ENCODE measurements around the gene DLG3.
"Not testable (repeated sequence)": the region's sequence is repeated elsewhere in the genome, so short reads cannot be mapped to it uniquely, and the experiment has no call there.

The DLG3 gene

DNA sequence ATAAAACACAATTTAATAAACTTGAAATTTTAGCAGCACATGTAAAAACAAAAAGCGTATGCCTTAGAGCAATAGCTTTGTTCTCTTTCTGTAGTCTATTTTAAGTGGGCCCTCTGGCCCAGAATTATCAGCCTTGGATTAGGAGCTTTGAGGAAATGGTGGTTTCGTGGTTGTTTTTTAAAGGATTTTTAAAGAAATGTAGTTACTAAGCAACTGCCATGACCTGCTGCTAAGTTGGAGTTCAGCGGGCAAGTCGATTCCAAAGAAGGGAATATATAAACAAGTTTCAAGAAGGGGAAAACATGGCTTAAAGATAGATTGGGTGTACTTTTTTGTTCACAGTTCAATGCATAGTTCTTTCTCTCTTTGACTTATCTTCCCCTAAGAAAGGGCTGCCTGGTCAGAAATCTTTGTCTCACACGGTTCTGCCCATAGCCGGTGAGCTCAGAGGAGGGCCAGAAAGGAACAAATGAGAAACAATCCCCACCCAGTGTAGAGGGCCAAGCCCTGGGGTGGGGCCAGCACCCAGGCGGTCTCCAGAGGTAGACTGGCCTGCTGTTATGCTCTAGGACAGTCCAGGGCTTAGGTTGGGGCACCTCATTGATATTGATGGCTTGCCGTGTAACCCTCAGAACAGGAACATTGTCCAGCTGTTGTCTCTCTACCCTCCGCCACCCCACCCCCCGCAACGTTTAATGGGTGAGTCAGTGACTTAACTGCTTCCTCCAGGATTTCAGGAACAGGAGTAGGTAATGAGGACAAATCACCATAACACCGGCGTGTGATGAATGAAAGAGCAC lies 32.5 kb downstream of the DLG3 start:
- DNase-seq (ENCODE audit: low spot score) = peak; percentile 17

DNA sequence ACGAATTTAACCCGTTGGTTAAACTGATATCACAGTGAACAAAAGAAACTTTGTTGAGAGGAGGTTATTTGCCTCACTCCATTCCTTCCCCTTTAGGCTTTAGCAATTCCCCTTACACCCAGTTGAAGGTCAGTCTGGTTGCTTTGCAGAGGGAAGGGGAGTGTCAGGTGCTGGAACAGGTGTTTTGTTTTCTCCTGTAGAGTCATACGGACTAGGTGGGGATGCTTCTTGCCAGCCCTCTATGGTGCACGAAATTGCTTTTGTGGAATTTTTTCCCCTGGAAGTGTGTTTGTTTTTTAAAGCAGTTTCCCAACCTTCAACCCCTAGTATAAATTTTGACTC lies 33.1 kb downstream of the DLG3 start:
- no peak for DNase-seq (ENCODE audit: low spot score)

DNA sequence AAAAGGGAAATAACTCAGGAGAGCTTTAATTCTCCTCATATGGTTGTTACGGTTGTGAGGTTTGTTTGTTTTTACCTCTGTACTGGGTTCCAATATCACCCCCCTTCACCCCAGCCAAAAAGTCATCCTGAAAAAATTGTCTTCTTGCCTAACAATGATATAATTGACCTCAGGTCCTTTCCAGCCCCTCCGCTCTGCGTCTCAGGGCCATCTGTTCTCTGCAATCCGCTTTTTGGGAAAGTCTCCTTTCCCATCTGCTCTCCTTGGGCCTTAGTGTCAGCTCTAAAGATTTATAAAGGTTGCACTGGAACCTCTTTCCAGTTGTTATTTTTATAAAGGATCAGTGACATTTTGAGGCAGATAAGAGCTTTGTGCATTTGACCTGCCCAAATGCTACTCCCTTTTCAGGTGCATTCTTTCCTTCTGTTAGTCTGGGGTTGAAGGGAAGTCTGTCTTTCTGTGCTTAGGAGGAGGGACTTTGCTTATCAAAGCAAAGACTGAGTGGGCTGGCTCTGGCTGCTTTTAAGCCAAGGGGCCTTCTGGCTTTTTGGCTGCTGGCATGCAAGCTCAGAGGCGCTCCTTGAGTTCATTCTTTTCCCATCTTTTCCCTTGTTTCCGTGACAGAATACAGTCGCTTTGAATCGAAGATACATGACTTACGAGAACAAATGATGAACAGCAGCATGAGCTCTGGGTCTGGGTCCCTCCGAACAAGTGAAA lies 34.1 kb downstream of the DLG3 start:
- no peak for DNase-seq (ENCODE audit: low spot score)

DNA sequence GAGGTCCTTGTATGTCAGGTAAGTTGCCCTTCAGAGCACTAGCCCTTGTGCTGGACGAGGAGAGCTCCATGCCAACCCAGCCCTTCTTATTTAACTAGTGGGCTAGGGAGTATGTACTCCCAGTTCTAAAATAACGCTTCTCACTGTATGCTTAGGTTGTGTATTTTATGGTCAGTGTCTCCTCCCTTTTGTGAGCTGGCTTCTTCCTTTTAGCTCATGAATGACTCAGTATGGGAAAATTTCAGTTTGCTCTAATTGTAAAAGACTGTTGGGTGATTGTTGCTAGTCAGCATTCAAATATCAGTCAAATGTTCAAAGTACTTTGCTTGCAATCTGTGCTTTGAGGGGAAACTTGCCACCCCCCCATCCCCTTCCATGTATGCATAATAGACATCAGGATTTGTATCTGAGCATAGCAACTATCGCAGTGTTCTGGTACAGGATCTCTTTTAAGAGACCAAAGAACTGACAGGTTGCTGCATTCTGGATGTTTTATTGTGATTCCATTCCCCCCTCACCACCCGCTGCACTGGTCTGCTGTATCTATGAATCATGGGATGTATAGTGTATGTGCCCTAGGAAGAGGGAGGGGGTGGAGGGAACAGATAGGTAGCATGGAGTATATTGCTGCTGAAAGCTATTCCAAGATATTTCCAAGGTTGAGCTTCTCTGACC lies 34.7 kb downstream of the DLG3 start:
- peak; percentile 40 for DNase-seq (ENCODE audit: low spot score)

DNA sequence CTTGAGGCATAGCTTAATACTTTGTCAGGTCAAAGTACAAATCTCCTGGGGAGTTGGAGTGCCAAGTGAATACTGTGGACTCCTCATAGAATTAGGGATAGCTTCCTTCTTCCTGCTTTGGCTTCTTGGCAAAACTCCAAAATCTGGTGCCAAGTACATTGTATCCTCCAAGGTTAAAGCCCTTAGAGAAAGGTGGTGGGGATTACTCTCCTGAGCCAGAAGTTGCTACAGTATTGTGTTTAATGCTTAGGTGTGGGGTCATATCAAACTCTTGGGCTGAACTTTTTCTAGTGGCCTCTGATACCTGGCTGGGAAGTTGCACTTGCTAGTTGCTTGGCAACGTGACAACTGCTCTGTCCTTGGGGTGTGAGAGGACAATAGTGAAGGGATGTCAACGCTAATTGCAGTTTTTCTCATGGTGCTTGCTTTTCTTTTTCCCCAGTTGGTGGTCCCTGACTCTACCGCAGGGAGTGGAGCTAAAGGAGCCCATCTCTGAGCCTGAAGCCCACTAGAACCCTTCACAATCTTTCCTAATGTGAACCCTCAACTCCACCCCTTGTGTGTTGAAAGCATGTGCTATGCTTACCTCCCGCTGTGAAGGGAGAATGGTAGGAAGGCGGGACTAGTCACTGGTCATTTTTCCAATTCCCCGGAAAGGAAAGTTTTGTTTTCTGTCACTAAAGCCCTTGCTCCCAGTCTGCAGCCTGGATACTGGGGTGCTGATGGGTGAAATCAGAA lies 35.5 kb downstream of the DLG3 start:
- DNase-seq (ENCODE audit: low spot score) = no peak

DNA sequence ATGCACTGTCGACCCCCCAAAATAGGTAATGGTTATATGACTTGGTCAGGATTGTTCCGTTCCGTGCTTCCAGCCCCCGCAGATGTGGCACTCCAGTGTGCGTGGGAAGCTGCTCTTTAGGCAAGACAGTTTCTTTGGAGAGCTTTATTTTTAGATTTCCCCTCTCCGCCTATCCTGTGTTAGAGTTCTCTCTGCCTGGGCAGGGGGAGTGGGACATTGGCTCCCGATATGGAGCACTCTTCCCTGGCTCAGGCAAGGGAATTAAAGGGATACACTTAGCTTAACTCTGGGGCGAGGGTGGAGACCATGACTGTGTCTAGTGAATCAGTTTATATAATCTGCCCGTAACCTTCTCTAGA lies 36.0 kb downstream of the DLG3 start:
- DNase-seq (ENCODE audit: low spot score) = no peak

DNA sequence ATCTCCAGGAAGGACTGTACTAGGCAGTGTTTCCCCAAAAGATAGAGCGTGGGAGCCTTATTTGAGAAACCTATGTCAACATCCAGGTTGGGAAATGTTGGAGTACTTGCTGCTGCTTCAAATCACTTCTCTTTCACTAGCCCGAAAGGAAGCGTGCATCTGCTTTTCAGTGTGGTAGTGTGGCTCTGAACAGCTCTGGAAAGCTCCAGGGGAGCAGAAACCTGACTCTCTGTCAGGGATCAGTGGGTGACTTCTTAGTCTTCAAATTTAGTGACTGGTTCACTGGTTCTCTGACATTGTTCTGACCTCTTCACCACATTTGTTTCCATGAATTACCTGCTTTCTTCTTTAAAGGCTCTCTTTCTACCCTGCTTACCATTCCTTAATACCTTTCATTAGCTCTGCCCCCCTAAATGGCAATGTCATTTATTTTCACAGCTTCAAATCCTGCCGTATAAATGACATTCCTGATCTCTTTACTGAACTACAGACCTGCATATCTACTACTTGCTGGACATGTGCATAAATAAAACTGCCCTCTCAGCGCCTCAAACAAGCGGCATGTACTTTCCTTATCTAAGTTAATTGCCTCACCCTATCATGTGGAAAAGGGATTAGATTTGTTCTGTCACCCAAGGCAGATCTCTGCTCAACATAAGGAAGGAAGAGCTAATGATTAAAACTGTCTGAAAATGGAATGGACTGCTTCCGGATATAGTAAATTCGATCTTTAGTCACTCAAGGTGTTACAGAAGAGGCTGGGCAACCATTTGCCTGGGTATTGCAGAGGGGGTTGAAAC lies 37.0 kb downstream of the DLG3 start:
- no peak for DNase-seq (ENCODE audit: low spot score)

DNA sequence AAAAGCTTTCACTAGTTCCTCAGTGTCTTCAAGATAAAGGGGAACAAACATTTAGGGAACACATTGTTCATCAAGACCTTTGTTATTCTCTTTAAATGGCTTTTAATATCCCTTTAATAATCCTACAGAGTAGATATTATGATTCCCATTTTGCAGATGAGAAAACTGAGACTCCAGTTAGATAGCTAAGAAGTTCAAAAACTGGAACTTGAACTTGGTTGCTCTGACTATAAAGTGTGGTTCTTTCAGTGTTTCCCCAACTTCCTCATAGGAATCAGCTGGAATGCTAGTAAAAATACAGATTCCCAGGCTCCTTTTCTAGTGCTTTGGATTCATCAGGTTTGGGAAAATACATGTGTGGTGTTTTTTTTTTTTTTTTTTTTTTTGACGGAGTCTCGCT lies 37.7 kb downstream of the DLG3 start:
- DNase-seq (ENCODE audit: low spot score) = no peak

DNA sequence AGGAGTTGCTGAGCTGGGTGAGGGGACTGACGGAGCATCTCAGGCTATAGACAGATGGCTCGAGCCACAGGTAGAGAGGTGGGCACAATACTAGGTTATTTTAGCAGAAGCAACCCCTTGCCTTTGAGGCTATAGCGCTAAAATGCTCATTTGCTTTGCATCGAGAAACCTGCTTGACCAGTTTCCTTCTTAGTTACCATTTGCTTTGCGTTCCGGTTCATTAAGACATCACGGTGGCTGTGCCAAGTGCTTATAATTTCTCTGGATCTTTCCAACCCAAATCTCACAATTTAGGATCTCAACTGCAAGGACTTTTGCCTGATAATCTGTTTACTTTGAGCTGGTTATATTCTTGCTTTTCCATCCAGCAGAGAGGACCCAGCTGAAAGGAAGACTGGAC lies 40.8 kb downstream of the DLG3 start:
- no peak for DNase-seq (ENCODE audit: low spot score)

DNA sequence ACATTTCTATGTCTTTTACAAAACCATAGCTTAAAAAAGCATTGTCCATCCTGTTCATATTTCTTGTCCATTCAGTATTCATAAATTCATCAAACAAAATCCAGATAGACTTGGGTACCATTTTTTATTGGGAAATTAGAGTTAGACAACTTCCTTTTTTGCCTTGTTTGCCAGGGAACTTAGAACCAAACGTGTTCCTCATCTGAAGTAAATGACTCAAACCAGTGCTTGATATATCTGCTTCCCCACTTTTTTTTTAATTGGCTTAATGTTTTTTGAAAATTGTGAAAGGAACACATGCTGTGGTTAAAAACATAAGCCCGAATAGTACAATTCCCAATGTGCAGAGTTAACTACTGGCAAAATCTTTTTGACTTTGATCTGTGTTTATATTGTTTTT lies 44.2 kb downstream of the DLG3 start:
- DNase-seq (ENCODE audit: low spot score) = no peak

DNA sequence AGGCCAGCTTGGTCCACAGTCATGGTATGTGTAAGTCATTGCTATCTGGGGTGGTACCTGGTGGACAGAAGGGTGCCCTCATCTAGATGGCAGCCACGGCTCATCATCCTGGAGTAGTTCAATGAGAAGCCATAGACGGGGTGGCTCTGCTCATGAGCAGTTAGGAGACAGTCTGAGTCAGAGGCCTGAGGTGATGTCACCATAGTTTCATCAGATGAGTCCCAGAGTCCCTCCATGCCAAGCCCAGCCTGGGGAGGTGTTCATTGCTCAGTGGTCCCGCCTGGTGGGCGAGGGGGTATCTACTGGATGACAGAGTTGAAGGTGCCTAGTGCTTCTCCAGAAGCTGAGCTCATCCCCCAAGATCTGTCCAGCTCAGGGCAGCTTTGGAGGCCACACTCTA lies 49.8 kb downstream of the DLG3 start:
- DNase-seq (ENCODE audit: low spot score) = no peak

DNA sequence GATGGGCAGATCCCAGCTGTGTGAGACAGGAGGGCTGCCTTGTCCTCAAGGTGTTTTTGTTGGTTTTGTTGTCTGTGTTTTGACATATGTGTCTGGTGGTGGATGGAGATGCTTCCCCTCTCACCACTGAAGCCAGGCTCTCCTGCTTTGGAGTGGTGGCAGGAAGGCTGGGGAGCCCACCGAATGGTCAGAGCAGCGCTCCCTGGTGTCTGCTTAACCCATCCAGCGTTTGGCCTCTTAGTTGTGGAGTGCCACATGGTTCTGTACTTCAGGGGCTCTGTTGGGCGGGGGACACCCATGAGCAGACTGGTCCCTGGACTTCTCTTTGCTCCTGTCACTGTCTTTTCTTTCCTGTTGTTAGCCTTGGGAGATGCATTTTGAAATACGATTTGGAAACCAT lies 51.9 kb downstream of the DLG3 start:
- DNase-seq (ENCODE audit: low spot score) = no peak

DNA sequence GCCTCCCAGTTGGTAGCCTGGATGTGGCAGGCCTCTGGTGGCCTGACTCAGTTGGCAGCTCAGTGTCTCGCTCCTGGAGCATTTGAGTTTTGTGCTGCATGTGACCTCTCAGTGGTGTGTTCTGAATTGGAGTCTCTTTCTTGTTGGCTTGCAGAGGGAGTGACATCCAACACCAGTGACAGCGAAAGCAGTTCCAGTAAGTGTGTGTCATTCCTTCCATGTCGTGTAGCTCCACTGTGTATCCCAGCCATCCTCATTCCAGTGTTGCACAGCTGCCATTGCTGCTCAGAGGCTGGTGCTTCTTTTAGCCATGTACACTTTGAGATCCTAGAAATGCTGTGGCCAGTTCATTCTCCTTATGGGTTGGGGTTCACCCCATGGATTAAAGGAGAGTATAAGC lies 52.4 kb downstream of the DLG3 start:
- DNase-seq (ENCODE audit: low spot score) = no peak

DNA sequence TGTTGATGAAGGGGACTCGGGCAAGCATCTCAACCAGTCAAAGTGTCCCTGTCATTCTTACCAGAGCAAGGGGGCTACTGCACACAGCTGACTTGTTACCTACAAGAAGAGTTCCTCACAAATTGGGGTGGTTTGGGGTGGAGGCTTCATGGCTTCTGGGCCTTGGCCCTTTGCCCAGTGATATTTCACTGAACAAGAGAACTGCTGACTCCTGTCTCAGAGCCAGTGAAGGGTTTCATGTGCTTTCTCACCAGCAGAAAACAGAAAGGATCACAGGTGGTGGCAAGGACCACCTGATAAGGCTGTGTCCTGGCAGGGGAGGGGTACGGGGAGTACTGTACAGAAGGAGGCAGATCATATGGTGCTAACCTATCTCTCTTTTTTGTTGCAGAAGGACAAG lies 53.5 kb downstream of the DLG3 start:
- DNase-seq (ENCODE audit: low spot score) = no peak

DNA sequence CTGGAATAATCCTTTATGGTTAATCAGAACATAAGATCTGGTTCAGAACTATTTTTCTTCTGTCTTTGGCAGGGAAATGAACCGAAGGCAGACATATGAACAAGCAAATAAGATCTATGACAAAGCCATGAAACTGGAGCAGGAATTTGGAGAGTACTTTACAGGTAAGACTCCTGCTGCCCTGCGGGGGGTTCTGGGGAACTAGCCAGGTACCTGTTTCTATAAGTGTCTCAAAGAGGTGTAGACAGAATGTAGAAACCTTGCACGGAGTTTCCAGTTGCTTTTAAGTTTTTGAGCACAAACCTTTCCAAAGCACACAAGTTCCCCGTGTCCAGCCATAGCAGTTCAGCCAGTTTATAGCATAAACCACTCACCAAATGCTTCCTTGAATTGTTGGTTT lies 56.2 kb downstream of the DLG3 start:
- DNase-seq (ENCODE audit: low spot score) = no peak

DNA sequence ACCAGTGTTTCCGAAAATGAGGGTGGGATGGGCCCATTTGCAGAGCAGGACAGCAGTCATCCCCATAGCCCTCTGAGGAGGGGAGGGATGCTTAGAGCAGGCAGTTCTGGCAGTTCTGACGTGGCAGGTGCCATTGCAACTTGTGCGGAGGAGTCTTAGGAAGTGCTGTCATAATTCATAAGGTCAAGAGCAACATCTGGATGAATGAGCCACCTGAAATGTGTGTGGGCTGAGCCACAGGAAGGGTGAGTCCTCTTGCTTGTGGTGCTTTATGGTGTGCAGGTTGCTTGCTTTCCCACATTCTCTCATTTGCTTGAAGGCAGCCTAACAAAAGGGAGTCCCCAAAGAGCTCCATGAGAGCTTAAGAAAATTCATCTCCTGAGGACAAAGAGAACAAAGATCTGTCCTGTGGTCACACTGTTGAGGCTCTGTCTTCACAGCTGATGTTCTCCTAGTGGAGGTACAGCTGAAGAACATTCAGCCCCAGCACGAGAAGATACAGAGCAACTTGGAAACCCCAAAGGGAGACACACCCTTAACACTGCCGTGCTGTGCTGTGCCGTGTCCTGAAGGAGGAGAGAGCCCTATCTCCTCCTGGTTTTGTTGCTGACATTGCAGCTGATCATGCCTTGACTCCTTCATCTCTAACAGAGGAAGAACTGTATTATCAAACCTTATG lies 60.3 kb downstream of the DLG3 start:
- no peak for DNase-seq (ENCODE audit: low spot score)

DNA sequence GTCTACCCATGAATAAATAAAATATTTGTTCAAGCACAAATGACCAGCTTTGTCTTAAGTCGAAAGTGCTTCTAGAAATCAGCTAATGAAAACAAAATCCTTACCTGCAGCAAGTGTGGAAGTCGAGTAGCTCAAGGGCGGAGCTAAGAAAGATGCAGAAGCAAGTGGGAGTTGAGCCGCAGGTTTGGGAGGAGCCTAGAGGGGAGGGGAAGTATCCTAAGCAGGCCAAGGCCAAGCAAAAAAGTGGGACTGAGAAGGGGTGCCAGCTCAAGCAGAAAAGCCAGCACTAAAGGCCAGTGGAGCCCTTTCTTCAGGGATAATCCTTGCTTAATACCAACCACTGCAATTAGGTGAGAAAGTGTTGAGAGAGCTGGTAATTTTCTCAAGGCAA lies 60.8 kb downstream of the DLG3 start:
- DNase-seq (ENCODE audit: low spot score) = no peak

DNA sequence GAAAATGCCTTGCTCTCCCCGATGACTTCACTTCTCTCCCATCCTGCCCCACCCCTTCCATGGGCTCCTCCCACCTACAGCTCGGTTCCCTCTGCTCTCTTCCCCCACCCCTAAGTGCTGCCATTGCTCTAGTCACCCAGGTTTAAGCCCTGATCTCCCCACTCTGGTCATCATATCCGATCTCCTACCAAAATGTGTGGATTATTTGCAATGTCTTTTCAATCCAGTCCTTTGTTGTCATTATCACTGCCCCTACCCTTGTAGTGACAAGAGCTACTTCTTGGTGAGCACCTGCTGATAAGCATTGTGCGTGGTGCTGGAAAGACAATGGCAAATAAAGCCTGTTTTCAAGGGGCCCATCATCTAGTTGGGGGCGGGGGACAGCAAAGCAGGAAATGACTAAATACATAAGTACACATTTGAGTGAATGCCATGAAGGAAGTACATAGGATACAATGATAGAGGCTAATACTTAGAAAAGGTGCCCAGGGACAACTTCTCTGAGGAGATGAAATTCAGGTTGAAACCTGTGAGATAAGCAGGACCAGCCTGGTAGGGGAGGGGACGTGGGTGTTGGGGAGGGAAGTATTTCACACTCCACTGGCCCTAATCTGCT lies 63.8 kb downstream of the DLG3 start:
- DNase-seq (ENCODE audit: low spot score) = no peak

DNA sequence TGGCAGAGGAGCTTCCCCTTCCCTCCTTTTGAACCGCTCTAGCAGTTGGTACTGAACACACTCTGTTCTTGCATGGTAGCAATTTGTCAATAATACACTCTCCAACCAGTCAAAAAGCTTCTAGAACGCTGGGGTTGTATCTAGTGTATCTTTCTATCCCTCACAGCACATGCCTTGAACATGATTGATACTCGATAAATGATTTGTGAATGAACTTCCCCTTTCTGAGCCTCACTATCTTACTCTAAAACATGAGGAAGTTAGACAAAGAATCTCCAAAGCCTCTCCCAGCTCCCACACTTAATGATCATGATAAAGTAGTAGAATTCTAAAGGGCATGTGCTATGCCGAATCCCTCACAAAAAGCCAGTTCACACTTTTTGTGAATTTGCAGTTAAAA lies 64.4 kb downstream of the DLG3 start:
- no peak for DNase-seq (ENCODE audit: low spot score)

DNA sequence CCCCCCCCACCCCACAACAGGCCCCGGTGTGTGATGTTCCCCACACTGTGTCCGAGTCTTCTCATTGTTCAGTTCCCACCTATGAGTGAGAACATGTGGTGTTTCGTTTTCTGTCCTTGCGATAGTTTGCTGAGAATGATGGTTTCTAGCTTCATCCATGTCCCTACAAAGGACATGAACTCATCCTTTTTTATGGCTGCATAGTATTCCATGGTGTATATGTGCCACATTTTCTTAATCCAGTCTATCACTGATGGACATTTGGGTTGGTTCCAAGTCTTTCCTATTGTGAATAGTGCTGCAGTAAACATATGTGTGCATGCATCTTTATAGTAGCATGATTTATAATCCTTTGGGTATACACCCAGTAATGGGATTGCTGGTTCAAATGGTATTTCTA lies 70.6 kb downstream of the DLG3 start:
- DNase-seq (ENCODE audit: low spot score) = not testable (repeated sequence)

DNA sequence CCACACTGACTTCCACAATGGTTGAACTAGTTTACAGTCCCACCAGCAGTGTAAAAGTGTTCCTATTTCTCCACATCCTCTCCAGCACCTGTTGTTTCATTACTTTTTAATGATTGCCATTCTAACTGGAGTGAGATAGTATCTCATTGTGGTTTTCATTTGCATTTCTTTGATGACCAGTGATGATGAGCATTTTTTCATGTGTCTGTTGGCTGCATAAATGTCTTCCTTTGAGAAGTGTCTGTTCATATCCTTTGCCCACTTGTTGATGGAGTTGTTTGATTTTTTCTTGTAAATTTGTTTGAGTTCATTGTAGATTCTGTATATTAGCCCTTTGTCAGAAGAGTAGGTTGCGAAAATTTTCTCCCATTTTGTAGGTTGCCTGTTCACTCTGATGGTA lies 71.1 kb downstream of the DLG3 start:
- not testable (repeated sequence) for DNase-seq (ENCODE audit: low spot score)
